ENCODE data around the gene ACACA.

- no peak for TF ChIP-seq GATA2 (IDR thresholded peaks at IDR 0.05; ENCODE audit: low read depth, low read length)
- TF ChIP-seq GATA3 (IDR thresholded peaks at IDR 0.05; ENCODE audit: low read depth, low read length) = no peak
Measured at GRCh38 chr17:37413875-37414519, 7.4 kb upstream of the ACACA start.

All from SH-SY5Y (cell line).